Left lung (tissue), 10 donors: ENCODE measurements around the gene NUTF2. TPM values are rescaled to one million over a fixed set of nuclear protein-coding genes. Genes with fewer than 3 reads are reported as not detected.

Experiments
- ATAC-seq: fragments of 200-7000 bp; cut with Tn5 transposase; one replicate; pipeline ENCODE4 v1.9.1; 2020; ENCODE audit warnings: moderate library complexity
- DNase-seq, 4 donors: peaks; one replicate each; pipeline ENCODE4 v3.0.0-alpha.2; 2013 to 2020
- H3K27ac ChIP-seq, 2 donors: fragments of 200-600 bp; sonication (generic) in 1 of 2; one replicate each; pipeline versions ENCODE4 v1.5.0 to v1.8.0; 2020 to 2021
- H3K27me3 ChIP-seq, 2 donors: fragments of 200-600 bp; sonication (generic) in 1 of 2; one replicate each; pipeline versions ENCODE4 v1.5.0 to v1.8.0; 2020 to 2021
- H3K36me3 ChIP-seq, 2 donors: fragments of 200-600 bp; sonication (generic) in 1 of 2; one replicate each; pipeline versions ENCODE4 v1.5.0 to v1.8.0; 2020 to 2021
- H3K4me1 ChIP-seq, 2 donors: fragments of 200-600 bp; one replicate each; pipeline ENCODE4 v1.8.0; 2021
- H3K4me3 ChIP-seq, 2 donors: fragments of 200-600 bp; sonication (generic) in 1 of 2; one replicate each; pipeline versions ENCODE4 v1.5.0 to v1.8.0; 2020 to 2021; ENCODE audit warnings: mild to moderate bottlenecking in 1 of 2
- H3K9me3 ChIP-seq, 2 donors: fragments of 200-600 bp; sonication (generic) in 1 of 2; one replicate each; pipeline versions ENCODE4 v1.5.0 to v1.8.0; 2020 to 2021
- CTCF ChIP-seq, 2 donors: fragments of 200-600 bp; sonication (generic) in 1 of 2; IDR thresholded peaks; one replicate each; pipeline versions ENCODE4 v1.5.0 to v1.8.0; 2021; ENCODE audit warnings: antibody characterized with exemption in 2 of 2
- intact Hi-C, 2 donors: fragments of 100-400 bp; cut with DNase I; formaldehyde crosslinking; loops; one replicate each; pipeline versions ENCODE4 v1.11.2 to v1.14.2; 2022
- polyA plus RNA-seq, 6 donors: library from polyadenylated mRNA; unstranded; fragments of 120-200 nt; gene quantifications; one replicate each; pipeline ENCODE4 v1.2.1, GENCODE V29; 2013; ENCODE audit not compliant: insufficient read length in 6 of 6
- total RNA-seq, 2 donors: library from RNA; stranded (reverse); fragmentation: NEBNext Ultra II Directional; extraction: Animal tissue kit (Norgen Biotek cat#: 25700); gene quantifications; one replicate each; pipeline ENCODE4 v1.2.1, GENCODE V29; 2021
- donor health status: DM: no; HTN: yes; CAD: no.
- donor health status: DM: no; HTN: no; CAD: no.

NUTF2 gene
- total and polyA plus RNA-seq, 8 donors, result 91.5 to 123 (median 112) TPM

- H3K36me3 ChIP-seq, result no peaks in the 10 kb centered on the region
- H3K9me3 ChIP-seq, result no peaks in the 10 kb centered on the region
- peak; percentile 82 for ATAC-seq
- DNase-seq, result peak; percentile 94 to 98 (median 96)
- peaks cover 30 to 43% of the 10 kb centered on the region in 2 donors for H3K4me1 ChIP-seq
- peak; percentile 78 to 92 for TF ChIP-seq CTCF (IDR thresholded peaks at IDR 0.05)
- peak within 1 kb of the TSS; percentile 97 to 100 for H3K27ac ChIP-seq
- H3K27me3 ChIP-seq, result no peaks in the 10 kb centered on the region
- H3K4me3 ChIP-seq, result peak within 1 kb of the TSS; percentile 61 to 83
- intact Hi-C loops, result no loop called here
Measured at GRCh38 chr16:67841816-67842508, 4.8 kb upstream of the NUTF2 start, which contains the start of gene THAP11. Gene THAP11, plus strand, starts transcription at chr16:67842320. Its CDS starts 235 bp downstream, at chr16:67842555.

GRCh38 chr16:67842509-67843342, 4.0 kb upstream of the NUTF2 start:
- H3K9me3 ChIP-seq, result no peaks in the 10 kb centered on the region
- DNase-seq (peak; percentile 54 to 86 (median 60)), ATAC-seq (peak; percentile 10)
- peak overlapping the region; percentile 97 to 100 for H3K27ac ChIP-seq
- peak overlapping the region; percentile 61 to 83 for H3K4me3 ChIP-seq
- TF ChIP-seq CTCF (IDR thresholded peaks at IDR 0.05), result no peak
- H3K4me1 ChIP-seq, result peaks cover 31 to 49% of the 10 kb centered on the region in 2 donors
- H3K27me3 ChIP-seq, result no peaks in the 10 kb centered on the region
- H3K36me3 ChIP-seq, result no peaks in the 10 kb centered on the region
- intact Hi-C loops, result no loop called here

DNA sequence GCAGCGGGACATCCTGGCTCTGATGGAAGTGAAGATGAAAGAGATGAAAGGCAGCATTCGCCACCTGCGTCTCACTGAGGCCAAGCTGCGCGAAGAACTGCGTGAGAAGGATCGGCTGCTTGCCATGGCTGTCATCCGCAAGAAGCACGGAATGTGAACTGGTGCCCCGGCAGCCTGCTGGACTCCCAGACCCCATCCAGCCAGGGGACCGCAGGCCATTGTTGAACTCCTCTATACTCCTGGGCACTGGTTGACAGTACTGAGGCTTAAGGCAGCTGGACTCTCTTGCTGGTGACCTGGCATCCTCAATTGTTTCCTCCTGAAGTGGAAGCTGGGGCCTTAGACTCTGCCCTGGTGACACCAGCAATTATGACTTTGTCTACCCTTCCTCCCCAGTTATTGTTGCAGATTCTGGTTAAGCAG, 3.4 kb upstream of the NUTF2 start:
- peak overlapping the region; percentile 97 to 100 for H3K27ac ChIP-seq
- intact Hi-C loops, result no loop called here
- no peak for TF ChIP-seq CTCF (IDR thresholded peaks at IDR 0.05)
- ATAC-seq (no peak), DNase-seq (no peak)
- H3K36me3 ChIP-seq, result no peaks in the 10 kb centered on the region
- H3K27me3 ChIP-seq, result no peaks in the 10 kb centered on the region
- H3K4me3 ChIP-seq, result peak overlapping the region; percentile 61 to 83
- H3K4me1 ChIP-seq, result peaks cover 37 to 55% of the 10 kb centered on the region in 2 donors
- H3K9me3 ChIP-seq, result no peaks in the 10 kb centered on the region

GRCh38 chr16:67844497-67844896, 2.2 kb upstream of the NUTF2 start:
- peak overlapping the region in 1 of 2 donors; percentile 83 for H3K4me3 ChIP-seq
- intact Hi-C loops, result no loop called here
- no peak for ATAC-seq

More at GRCh38 chr16:67844497-67844896, 2.2 kb upstream of the NUTF2 start:
- H3K4me1 ChIP-seq, result peaks cover 41 to 66% of the 10 kb centered on the region in 2 donors
- no peak for TF ChIP-seq CTCF (IDR thresholded peaks at IDR 0.05)
- H3K36me3 ChIP-seq, result no peaks in the 10 kb centered on the region
- DNase-seq, result no peak
- H3K9me3 ChIP-seq, result no peaks in the 10 kb centered on the region
- peak overlapping the region in 1 of 2 donors; percentile 97 for H3K27ac ChIP-seq
- H3K27me3 ChIP-seq, result no peaks in the 10 kb centered on the region
